ENCODE measurements around the gene YJEFN3.

YJEFN3 gene

DNA sequence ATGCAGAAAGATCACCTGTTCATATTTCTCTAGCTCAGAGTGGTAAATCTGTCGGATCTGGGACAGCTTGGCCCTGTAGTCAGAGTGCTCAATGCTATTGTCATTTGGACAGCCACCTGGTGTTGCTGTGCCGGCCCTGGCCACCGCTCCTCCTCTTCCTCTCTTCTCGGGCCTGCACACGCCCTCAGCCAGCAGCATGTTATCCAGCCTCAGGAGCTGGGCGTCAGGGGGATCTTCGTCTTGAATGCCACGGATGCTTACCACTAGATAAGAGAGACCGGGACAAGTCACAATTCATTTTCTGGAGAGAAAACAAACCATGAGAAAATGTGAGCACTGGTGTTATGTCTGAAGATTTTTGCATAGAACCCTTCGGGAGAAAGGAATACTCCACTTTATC is 41.9 kb downstream of the YJEFN3 start:
- no peaks in the 10 kb centered on the region; the same call in 1 of the 2 replicates for H3K36me3 ChIP-seq (ENCODE audit: control insufficient read depth, low read length)
- H3K4me3 ChIP-seq (ENCODE audit: low read length): no peak overlapping the region
- no peaks in the 10 kb centered on the region for H3K4me1 ChIP-seq (ENCODE audit: control insufficient read depth, low read length)
- H3K79me2 ChIP-seq (ENCODE audit: control insufficient read depth, low read length): no peaks in the 10 kb centered on the region
- H3K27me3 ChIP-seq (ENCODE audit: control insufficient read depth, low read length): no peaks in the 10 kb centered on the region
- H3K9me3 ChIP-seq (ENCODE audit: control insufficient read depth, insufficient read depth, low read length): no peaks in the 10 kb centered on the region
- H3F3A ChIP-seq (ENCODE audit: control insufficient read depth, insufficient read depth): no peaks in the 10 kb centered on the region
- H3K27ac ChIP-seq (ENCODE audit: low read depth, low read length): no peak overlapping the region
- H4K20me1 ChIP-seq (ENCODE audit: control insufficient read depth, insufficient read depth, low read depth, low read length): no peaks in the 10 kb centered on the region
- no peaks in the 10 kb centered on the region for H3K9me2 ChIP-seq (replicated peaks; ENCODE audit: control insufficient read depth, low read length)
- TF ChIP-seq, protein P1, sequence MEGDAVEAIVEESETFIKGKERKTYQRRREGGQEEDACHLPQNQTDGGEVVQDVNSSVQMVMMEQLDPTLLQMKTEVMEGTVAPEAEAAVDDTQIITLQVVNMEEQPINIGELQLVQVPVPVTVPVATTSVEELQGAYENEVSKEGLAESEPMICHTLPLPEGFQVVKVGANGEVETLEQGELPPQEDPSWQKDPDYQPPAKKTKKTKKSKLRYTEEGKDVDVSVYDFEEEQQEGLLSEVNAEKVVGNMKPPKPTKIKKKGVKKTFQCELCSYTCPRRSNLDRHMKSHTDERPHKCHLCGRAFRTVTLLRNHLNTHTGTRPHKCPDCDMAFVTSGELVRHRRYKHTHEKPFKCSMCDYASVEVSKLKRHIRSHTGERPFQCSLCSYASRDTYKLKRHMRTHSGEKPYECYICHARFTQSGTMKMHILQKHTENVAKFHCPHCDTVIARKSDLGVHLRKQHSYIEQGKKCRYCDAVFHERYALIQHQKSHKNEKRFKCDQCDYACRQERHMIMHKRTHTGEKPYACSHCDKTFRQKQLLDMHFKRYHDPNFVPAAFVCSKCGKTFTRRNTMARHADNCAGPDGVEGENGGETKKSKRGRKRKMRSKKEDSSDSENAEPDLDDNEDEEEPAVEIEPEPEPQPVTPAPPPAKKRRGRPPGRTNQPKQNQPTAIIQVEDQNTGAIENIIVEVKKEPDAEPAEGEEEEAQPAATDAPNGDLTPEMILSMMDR (IDR thresholded peaks at IDR 0.05; ENCODE audit: low read depth, low read length, poor library complexity, severe bottlenecking): no peak
- TF ChIP-seq EZH2phosphoT487 (IDR thresholded peaks at IDR 0.05; ENCODE audit: borderline replicate concordance, low read length): no peak
- H3K4me2 ChIP-seq (ENCODE audit: low read length): no peak overlapping the region

- Histone ChIP-seq H3K4me2 (ENCODE audit: low read length) (no peak overlapping the region), H3K4me3 (ENCODE audit: low read length) (no peak overlapping the region), H3K9me2 (replicated peaks; ENCODE audit: control insufficient read depth, low read length) (no peaks in the 10 kb centered on the region), H3K27me3 (ENCODE audit: control insufficient read depth, low read length) (no peaks in the 10 kb centered on the region), H3K27ac (ENCODE audit: low read depth, low read length) (no peak overlapping the region), H3K79me2 (ENCODE audit: control insufficient read depth, low read length) (no peaks in the 10 kb centered on the region), H3F3A (ENCODE audit: control insufficient read depth, insufficient read depth) (no peaks in the 10 kb centered on the region), H4K20me1 (ENCODE audit: control insufficient read depth, insufficient read depth, low read depth, low read length) (no peaks in the 10 kb centered on the region), H3K4me1 (ENCODE audit: control insufficient read depth, low read length) (no peaks in the 10 kb centered on the region), H3K36me3 (ENCODE audit: control insufficient read depth, low read length) (no peaks in the 10 kb centered on the region; the same call in 1 of the 2 replicates), H3K9me3 (ENCODE audit: control insufficient read depth, insufficient read depth, low read length) (no peaks in the 10 kb centered on the region)
- TF ChIP-seq EZH2phosphoT487 (IDR thresholded peaks at IDR 0.05; ENCODE audit: borderline replicate concordance, low read length): no peak
- TF ChIP-seq, protein P1 (IDR thresholded peaks at IDR 0.05; ENCODE audit: low read depth, low read length, poor library complexity, severe bottlenecking): no peak
These were observed 42.5 kb downstream of the YJEFN3 start for GRCh38 chr19:19571071-19571786.

GRCh38 chr19:19575411-19575810 is 46.7 kb downstream of the YJEFN3 start:
- no peaks in the 10 kb centered on the region for H3F3A ChIP-seq (ENCODE audit: control insufficient read depth, insufficient read depth)
- no peaks in the 10 kb centered on the region for H3K9me2 ChIP-seq (replicated peaks; ENCODE audit: control insufficient read depth, low read length)
- H3K27ac ChIP-seq (ENCODE audit: low read depth, low read length): no peak overlapping the region

More at GRCh38 chr19:19575411-19575810, 46.7 kb downstream of the YJEFN3 start:
- no peak for TF ChIP-seq EZH2phosphoT487 (IDR thresholded peaks at IDR 0.05; ENCODE audit: borderline replicate concordance, low read length)
- TF ChIP-seq, protein P1 (IDR thresholded peaks at IDR 0.05; ENCODE audit: low read depth, low read length, poor library complexity, severe bottlenecking): no peak
- no peak overlapping the region for H3K4me2 ChIP-seq (ENCODE audit: low read length)
- no peak overlapping the region for H3K4me3 ChIP-seq (ENCODE audit: low read length)
- H3K9me3 ChIP-seq (ENCODE audit: control insufficient read depth, insufficient read depth, low read length): no peaks in the 10 kb centered on the region
- no peaks in the 10 kb centered on the region for H3K27me3 ChIP-seq (ENCODE audit: control insufficient read depth, low read length)
- no peaks in the 10 kb centered on the region for H4K20me1 ChIP-seq (ENCODE audit: control insufficient read depth, insufficient read depth, low read depth, low read length)
- H3K79me2 ChIP-seq (ENCODE audit: control insufficient read depth, low read length): no peaks in the 10 kb centered on the region
- no peaks in the 10 kb centered on the region for H3K36me3 ChIP-seq (ENCODE audit: control insufficient read depth, low read length)
- H3K4me1 ChIP-seq (ENCODE audit: control insufficient read depth, low read length): no peaks in the 10 kb centered on the region
